Measurements from ENCODE around the gene DNAH12.
A peak's percentile ranks its signal among the peaks of the same experiment; 100 is the strongest.
"Not testable (repeated sequence)": the region's sequence is repeated elsewhere in the genome, so short reads cannot be mapped to it uniquely, and the experiment has no call there.

Gene DNAH12

GRCh38 chr3:57331078-57331610, 213.0 kb downstream of the DNAH12 start:
- no peak for DNase-seq (ENCODE audit: low read depth in 2 of 2)

- not testable (repeated sequence) for DNase-seq (ENCODE audit: low read depth in 2 of 2)
Observed at GRCh38 chr3:57326498-57326897, 217.6 kb downstream of the DNAH12 start.

- no peak for DNase-seq (ENCODE audit: low read depth in 2 of 2)
Observed at GRCh38 chr3:57314204-57314603, 229.9 kb downstream of the DNAH12 start.

- DNase-seq (ENCODE audit: low read depth in 2 of 2) = no peak
Observed at GRCh38 chr3:57309769-57310360, 234.3 kb downstream of the DNAH12 start.

- not testable (repeated sequence) for DNase-seq (ENCODE audit: low read depth in 2 of 2)
Observed at GRCh38 chr3:57303520-57303919, 240.6 kb downstream of the DNAH12 start.

- no peak for DNase-seq (ENCODE audit: low read depth in 2 of 2)
Observed at GRCh38 chr3:57298041-57298440, 246.1 kb downstream of the DNAH12 start.

GRCh38 chr3:57292897-57293526, 251.1 kb downstream of the DNAH12 start:
- no peak for DNase-seq (ENCODE audit: low read depth in 2 of 2)

- DNase-seq (ENCODE audit: low read depth in 2 of 2) = no peak
Observed at GRCh38 chr3:57292159-57292896, 251.8 kb downstream of the DNAH12 start, which contains the start of gene ASB14. Gene ASB14, minus strand, starts transcription at chr3:57292685. Its CDS starts 652 bp downstream, at chr3:57292033.

GRCh38 chr3:57288403-57288802, 255.7 kb downstream of the DNAH12 start:
- no peak for DNase-seq (ENCODE audit: low read depth in 2 of 2)

- no peak for DNase-seq (ENCODE audit: low read depth in 2 of 2)
Observed at GRCh38 chr3:57287205-57287604, 256.9 kb downstream of the DNAH12 start.

- DNase-seq (ENCODE audit: low read depth in 2 of 2) = no peak
Observed at GRCh38 chr3:57283334-57283733, 260.8 kb downstream of the DNAH12 start.

GRCh38 chr3:57281715-57282114, 262.4 kb downstream of the DNAH12 start:
- peak in 1 of 2 experiments; percentile 1 for DNase-seq (ENCODE audit: low read depth in 2 of 2)

GRCh38 chr3:57279685-57280084, 264.5 kb downstream of the DNAH12 start:
- no peak for DNase-seq (ENCODE audit: low read depth in 2 of 2)

- no peak for DNase-seq (ENCODE audit: low read depth in 2 of 2)
Observed at GRCh38 chr3:57278237-57278636, 265.9 kb downstream of the DNAH12 start.

GRCh38 chr3:57275393-57275792, 268.8 kb downstream of the DNAH12 start:
- no peak for DNase-seq (ENCODE audit: low read depth in 2 of 2)

GRCh38 chr3:57274845-57275244, 269.3 kb downstream of the DNAH12 start:
- no peak for DNase-seq (ENCODE audit: low read depth in 2 of 2)

GRCh38 chr3:57268416-57268815, 275.7 kb downstream of the DNAH12 start:
- no peak for DNase-seq (ENCODE audit: low read depth in 2 of 2)

- no peak for DNase-seq (ENCODE audit: low read depth in 2 of 2)
Observed at GRCh38 chr3:57261929-57262328, 282.2 kb downstream of the DNAH12 start.

- DNase-seq (ENCODE audit: low read depth in 2 of 2) = no peak
Observed at GRCh38 chr3:57261119-57261518, 283.0 kb downstream of the DNAH12 start.

GRCh38 chr3:57257678-57258077, 286.5 kb downstream of the DNAH12 start:
- DNase-seq (ENCODE audit: low read depth in 2 of 2) = no peak

- DNase-seq (ENCODE audit: low read depth in 2 of 2) = no peak
Observed at GRCh38 chr3:57256844-57257243, 287.3 kb downstream of the DNAH12 start.

GRCh38 chr3:57252404-57252803, 291.7 kb downstream of the DNAH12 start:
- DNase-seq (ENCODE audit: low read depth in 2 of 2) = no peak

- no peak for DNase-seq (ENCODE audit: low read depth in 2 of 2)
Observed at GRCh38 chr3:57244946-57245345, 299.2 kb downstream of the DNAH12 start.
